ES-I3 (cell line): ENCODE measurements around the gene DHCR7.

Experiments used
- H3K36me3 ChIP-seq: 2 replicates; pipeline ENCODE4 v1.6.1; 2013; ENCODE audit warnings: mild to moderate bottlenecking, low read length, control low read depth, moderate library complexity; ENCODE audit not compliant: insufficient read depth
- H3K4me1 ChIP-seq: 2 replicates; pipeline ENCODE4 v1.6.1; 2013; ENCODE audit warnings: mild to moderate bottlenecking, control low read depth, low read length; ENCODE audit not compliant: insufficient read depth
- H3K9ac ChIP-seq: 2 replicates; pipeline ENCODE4 v1.6.1; 2013; ENCODE audit warnings: low read depth, mild to moderate bottlenecking, low read length, moderate library complexity
- H3K9me3 ChIP-seq: 2 replicates; pipeline ENCODE4 v1.6.1; 2013; ENCODE audit warnings: mild to moderate bottlenecking, low read length, moderate library complexity; ENCODE audit not compliant: control insufficient read depth, insufficient read depth

Gene DHCR7

DNA sequence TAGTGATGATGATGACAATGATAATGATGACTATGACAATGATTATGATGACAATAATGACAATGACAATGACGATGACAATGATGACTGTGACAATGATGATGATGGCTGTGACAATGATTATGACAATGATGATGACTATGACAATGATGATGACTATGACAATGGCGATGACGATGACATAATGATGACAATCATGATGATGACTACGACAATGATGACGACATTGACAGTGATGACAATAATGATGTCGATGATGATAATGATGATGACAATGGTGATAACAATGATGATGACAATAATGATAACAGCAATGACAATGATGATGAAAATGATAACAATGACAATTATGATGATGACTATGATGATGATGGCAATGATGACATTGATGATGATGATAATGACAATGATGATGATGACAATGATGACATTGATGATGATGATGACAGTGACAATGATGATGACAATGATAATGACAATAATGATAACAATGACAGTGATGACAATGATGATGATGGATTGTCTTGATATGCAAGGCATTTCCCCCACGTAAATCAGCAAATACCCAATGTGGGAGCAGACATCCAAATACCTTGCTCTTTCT lies 37.7 kb downstream of the DHCR7 start:
- Histone ChIP-seq H3K36me3 (no peaks in the 10 kb centered on the region), H3K9me3 (peaks cover 3% of the 10 kb centered on the region; the same call in 1 of the 2 replicates), H3K9ac (no peak overlapping the region), H3K4me1 (no peaks in the 10 kb centered on the region)

DNA sequence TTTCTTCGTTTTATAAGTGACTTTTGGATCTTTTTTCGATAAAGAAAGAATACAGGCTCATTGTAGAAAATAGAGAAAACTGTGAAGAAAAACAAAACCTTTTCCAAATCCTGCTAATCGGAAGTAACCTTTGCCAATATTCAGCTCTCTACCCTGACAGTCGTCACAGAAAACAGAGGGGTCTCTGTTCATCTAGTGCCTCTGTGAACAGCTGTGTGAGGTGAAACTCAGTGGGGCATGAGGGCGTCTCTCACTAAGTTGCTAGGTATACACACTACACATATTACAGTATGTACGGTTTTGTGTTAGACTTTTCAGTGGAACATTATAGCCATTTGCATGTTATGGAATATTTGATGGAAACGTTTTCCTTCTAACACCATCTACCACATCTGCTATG lies 39.4 kb downstream of the DHCR7 start:
- peaks cover 3% of the 10 kb centered on the region; the same call in 1 of the 2 replicates for H3K9me3 ChIP-seq

DNA sequence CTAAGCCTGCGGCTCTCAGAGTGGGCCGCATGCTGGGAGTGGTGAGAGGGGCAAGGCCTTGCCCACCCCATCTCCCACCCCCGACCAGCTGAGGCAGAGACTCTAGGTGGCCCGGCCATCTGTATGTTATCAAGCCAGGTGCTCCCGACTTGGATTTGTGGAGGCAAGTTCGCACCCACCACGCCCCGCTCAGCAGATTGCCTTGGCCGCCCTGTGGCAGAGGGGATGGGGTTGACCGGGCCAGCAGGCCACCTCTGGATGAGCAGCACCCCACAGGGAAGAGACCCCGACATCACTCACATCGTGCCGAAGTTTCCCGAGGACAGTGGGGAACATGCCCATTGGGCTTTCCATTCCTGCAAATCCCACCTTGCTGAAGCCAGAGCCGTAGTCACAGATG lies 40.8 kb downstream of the DHCR7 start:
- Histone ChIP-seq H3K4me1 (no peaks in the 10 kb centered on the region), H3K9ac (no peak overlapping the region), H3K36me3 (no peaks in the 10 kb centered on the region), H3K9me3 (peaks cover 3% of the 10 kb centered on the region; the same call in 1 of the 2 replicates)

More for the DNA sequence above, 39.4 kb downstream of the DHCR7 start:
- H3K4me1 ChIP-seq: no peaks in the 10 kb centered on the region
- no peak overlapping the region for H3K9ac ChIP-seq
- no peaks in the 10 kb centered on the region for H3K36me3 ChIP-seq

DNA sequence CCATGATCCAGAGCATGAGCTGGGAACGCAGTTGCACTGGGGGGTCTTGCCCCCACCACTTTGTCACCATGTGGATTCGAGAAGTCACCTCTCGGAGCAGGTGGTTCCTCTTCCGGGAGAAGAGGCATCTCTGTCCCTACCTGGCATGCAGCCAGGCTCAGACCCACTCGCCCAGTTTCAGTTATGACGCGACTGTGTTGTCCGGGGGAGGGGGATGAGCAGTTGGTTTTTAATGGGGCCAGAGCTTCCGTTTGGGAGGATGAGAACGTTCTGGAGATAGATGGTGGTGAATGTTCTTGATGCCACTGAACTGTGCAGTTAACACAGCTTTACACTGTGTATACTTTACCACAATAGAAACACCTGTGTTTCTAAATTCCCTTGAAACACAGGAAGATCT lies 41.5 kb downstream of the DHCR7 start:
- Histone ChIP-seq H3K4me1 (no peaks in the 10 kb centered on the region), H3K9me3 (peaks cover under 1% of the 10 kb centered on the region; the same call in 1 of the 2 replicates), H3K36me3 (no peaks in the 10 kb centered on the region), H3K9ac (no peak overlapping the region)

DNA sequence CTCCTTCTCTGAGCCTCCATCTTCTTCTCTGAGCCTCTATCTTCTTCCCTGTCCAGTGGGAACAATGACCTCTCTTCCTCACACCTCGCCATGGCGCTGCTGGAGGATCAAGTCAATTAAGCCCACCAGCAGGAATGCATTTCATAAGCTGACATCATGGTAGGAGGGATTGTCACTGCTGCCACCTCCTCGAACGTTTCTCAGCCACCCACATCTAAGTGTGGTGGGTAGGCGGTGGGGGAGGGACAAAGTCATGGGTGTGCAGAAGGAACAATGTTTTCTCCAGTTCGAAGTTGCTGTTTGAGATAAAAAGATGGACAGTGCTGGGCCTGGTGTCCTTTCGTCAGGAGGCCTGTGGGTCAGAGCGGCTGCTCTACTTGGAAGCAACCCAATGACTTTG lies 44.0 kb downstream of the DHCR7 start:
- Histone ChIP-seq H3K4me1 (no peaks in the 10 kb centered on the region), H3K9me3 (no peaks in the 10 kb centered on the region), H3K36me3 (no peaks in the 10 kb centered on the region), H3K9ac (no peak overlapping the region)

DNA sequence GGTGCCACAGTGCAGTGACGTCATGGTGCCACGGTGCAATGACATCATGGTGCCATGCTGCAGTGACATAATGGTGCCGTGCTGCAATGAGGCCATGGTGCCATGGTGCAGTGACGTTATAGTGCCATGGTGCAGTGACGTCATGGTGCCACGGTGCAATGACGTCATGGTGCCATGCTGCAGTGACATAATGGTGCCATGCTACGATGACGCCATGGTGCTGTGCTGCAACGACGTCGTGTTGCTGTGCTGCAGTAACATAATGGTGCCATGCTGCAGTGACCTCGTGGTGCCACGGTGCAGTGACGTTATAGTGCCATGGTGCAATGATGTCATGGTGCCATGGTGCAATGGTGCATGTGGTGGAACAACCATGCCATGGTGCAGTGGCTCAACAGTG lies 45.3 kb downstream of the DHCR7 start:
- H3K9me3 ChIP-seq: no peaks in the 10 kb centered on the region
- no peaks in the 10 kb centered on the region for H3K4me1 ChIP-seq
- H3K36me3 ChIP-seq: no peaks in the 10 kb centered on the region
- no peak overlapping the region for H3K9ac ChIP-seq

DNA sequence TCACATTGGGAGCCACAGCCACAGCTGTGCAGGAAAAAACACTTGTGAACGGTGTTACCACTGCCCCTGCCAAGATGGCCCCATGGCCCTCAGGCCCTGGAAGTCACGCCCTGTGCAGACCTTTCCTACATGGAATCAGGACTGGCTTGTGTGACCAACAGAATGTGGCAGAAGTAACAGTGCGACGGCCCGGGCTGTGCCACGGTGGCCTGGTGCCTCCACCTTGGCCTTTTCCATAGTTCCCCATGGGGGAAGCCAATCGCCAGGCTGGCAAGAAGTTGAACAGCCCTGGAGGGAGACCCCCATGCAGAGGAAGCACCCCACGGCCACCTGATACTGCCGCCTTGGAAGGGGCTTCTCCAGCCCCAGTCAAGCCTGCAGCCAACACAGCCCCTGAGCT lies 48.0 kb downstream of the DHCR7 start:
- Histone ChIP-seq H3K36me3 (no peaks in the 10 kb centered on the region), H3K9ac (no peak overlapping the region), H3K9me3 (no peaks in the 10 kb centered on the region), H3K4me1 (no peaks in the 10 kb centered on the region)

DNA sequence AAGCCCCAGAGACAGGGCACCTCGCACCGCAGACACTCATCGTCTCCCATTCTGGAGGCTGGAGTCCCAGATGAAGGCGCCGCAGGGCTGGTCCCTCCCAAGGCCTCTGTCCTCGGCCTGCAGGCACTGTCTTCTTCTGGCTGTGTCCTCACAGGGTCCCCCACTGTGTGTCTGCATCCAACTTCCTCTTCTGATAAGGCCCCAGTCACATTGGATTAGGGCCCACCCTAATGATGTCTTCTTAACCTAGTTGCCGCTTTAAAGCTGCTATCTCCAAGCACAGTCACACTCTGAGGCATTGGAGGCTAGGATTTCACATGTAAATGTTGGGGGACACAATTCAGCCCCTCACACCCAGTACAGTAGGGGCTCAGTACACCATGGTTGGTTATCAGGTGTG lies 48.9 kb downstream of the DHCR7 start:
- H3K36me3 ChIP-seq: no peaks in the 10 kb centered on the region
- H3K9ac ChIP-seq: no peak overlapping the region
- H3K4me1 ChIP-seq: no peaks in the 10 kb centered on the region
- H3K9me3 ChIP-seq: no peaks in the 10 kb centered on the region

DNA sequence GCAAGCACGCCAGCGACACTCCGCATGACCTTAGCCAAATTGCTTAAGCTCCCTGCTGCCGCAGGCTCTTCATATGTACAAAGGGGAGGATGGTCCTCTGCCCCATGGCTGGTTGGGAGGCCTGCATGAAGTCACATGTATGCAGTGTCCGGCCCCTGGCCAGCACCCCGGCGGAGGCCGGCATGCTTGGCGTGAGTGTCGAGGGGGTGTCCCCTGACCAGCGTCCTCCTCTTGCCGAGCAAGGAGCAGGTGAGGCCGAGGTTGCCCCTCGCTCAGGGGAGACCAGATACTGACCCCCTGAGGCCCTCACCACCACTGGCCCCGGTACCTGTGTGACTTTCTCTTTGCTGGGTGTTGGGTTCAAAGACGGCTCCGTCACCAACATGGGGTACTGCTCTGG lies 50.2 kb downstream of the DHCR7 start:
- Histone ChIP-seq H3K9me3 (no peaks in the 10 kb centered on the region), H3K36me3 (no peaks in the 10 kb centered on the region), H3K9ac (no peak overlapping the region), H3K4me1 (no peaks in the 10 kb centered on the region)

DNA sequence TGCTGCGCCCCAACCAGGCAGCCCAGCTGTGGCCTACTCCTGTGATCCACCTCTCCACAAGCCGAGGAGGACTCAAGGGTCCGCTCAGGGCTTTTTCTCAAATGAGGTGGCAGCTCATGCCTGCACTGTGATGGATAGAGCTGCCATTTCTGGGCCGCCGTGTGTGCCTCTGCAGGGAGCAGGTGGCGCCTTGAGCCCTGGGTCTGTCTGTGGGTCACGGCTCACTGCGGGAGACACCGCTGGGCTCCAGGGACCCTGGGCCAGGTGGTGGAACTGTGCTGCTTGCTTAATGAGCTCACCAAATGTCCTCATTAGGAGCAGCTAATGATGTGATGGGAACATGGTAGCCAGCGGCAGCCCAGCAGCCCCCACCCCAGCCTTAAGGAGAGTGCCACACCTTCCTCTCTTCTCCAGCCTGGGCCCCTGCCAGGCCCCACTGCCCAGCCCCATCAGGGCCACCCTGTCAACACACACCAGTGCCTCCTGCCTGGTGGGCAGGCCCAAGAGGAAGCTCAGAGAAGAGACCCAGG lies 50.8 kb downstream of the DHCR7 start:
- Histone ChIP-seq H3K9me3 (no peaks in the 10 kb centered on the region), H3K4me1 (no peaks in the 10 kb centered on the region), H3K9ac (no peak overlapping the region), H3K36me3 (no peaks in the 10 kb centered on the region)

DNA sequence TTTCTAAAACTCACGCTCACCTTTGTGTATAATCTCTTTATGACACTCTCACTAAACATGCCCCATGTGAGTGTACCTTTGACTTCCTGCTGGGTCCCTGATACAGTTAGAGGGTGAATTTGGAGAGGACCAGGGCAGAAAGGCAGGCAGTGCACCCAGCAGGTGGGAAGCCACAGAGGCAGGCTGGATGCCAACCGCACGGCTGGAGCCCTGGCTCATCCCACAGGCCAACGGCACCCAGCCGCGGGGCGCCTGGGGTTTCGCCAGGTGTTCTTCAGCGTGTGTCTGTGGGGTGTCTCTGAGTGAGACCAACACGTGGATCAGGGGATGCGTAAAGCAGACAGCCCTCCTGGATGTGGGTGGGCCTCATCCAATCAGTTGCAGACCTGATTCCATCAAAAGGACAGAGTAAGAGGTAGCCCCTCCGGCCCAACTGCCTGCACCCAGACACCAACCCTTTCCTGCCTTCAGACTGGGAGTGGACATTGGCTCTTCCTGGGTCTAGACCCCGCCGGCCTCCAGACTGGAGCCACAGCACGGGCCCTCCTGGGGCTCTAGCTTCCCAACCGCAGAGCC lies 51.6 kb downstream of the DHCR7 start:
- Histone ChIP-seq H3K9me3 (no peaks in the 10 kb centered on the region), H3K9ac (no peak overlapping the region), H3K4me1 (no peaks in the 10 kb centered on the region), H3K36me3 (no peaks in the 10 kb centered on the region)

DNA sequence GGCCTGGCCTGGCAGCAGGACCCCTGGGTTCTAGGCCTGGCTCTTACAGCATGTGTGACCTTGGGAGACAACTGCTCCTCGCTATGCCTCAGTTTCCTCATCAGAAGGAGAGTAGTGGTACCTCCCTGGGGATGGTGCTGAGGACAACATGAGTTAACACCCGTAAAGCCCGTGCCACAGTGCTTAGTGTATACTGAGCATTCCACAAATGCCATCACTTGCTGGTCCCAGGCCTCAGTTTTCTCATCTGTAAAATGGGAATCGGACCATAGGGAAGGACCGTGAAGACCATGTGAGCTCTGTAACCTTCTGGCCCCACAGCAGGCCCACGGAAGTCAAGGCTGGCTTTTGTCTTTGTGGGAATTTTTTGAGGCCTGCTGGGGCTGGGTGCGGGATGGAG lies 52.4 kb downstream of the DHCR7 start:
- Histone ChIP-seq H3K9ac (no peak overlapping the region), H3K9me3 (no peaks in the 10 kb centered on the region), H3K4me1 (no peaks in the 10 kb centered on the region), H3K36me3 (no peaks in the 10 kb centered on the region)

DNA sequence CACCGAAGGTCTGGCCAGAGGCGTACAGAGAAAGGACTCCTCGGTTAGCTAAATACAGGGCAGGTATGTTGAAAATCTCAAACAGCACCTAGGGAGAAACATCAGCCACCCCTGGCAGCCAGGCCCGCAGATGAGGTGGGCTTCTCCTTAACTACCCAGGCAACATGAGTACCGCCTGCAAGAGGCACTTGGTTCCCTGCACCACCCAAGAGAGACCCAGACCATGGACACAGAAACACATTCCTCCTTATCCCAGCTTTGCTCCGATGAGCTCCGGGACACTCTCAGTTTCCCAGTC lies 53.0 kb downstream of the DHCR7 start:
- H3K36me3 ChIP-seq: no peaks in the 10 kb centered on the region
- no peaks in the 10 kb centered on the region for H3K9me3 ChIP-seq
- H3K9ac ChIP-seq: no peak overlapping the region
- no peaks in the 10 kb centered on the region for H3K4me1 ChIP-seq

DNA sequence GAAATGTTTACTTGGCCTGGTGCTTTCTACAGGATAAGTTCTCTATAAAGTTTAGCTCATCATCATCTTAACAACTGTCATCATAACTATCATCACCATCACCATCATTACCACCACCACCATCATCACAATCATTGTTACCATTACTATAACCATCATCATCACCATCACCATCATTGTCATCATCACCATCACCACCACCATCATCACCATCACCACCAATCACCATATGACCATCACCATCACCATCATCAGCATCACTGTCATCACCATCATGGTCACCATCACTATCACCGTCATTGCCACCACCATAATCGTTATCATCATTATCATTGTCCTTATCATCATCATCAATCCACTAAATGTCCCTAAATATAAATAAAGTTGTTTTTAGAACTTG lies 54.9 kb downstream of the DHCR7 start:
- Histone ChIP-seq H3K9me3 (no peaks in the 10 kb centered on the region), H3K9ac (no peak overlapping the region), H3K4me1 (no peaks in the 10 kb centered on the region), H3K36me3 (no peaks in the 10 kb centered on the region)

DNA sequence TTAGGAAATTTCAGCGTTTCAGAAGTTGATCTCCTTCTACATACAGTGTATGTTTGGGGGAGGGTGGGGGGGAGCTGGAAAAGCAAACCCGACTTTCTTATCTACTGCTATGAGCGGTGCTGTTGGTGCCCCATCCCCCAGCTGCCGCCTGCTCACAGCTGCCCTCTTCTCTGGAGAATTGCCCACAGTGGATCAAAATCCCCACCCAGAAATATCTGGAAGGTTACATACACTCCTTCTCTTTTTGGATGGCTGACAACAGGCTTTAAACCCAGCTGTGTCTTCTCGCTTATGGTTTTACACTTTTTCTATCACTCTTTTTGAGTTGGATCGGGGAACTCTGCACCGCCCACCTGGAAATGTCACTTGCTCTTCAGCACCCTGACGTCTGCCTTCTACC lies 56.4 kb downstream of the DHCR7 start:
- Histone ChIP-seq H3K4me1 (no peaks in the 10 kb centered on the region), H3K9me3 (no peaks in the 10 kb centered on the region), H3K36me3 (no peaks in the 10 kb centered on the region), H3K9ac (no peak overlapping the region)
